GM18868 (cell line): ENCODE measurements around the gene ST8SIA3.
"Not testable (repeated sequence)": the region's sequence is repeated elsewhere in the genome, so short reads cannot be mapped to it uniquely, and the experiment has no call there.

ENCODE experiments used
- ATAC-seq: cut with Tn5 transposase; IDR thresholded peaks from one replicate; pipeline ENCODE4 v1.9.1; 2021; ENCODE audit warnings: mild to moderate bottlenecking, moderate library complexity; ENCODE audit not compliant: unreplicated experiment

The ST8SIA3 gene

GRCh38 chr18:57362714-57363113 lies 10.4 kb downstream of the ST8SIA3 start:
- no peak for ATAC-seq

GRCh38 chr18:57364460-57364859 lies 12.1 kb downstream of the ST8SIA3 start:
- ATAC-seq: no peak

GRCh38 chr18:57366528-57367081 lies 14.2 kb downstream of the ST8SIA3 start:
- ATAC-seq: no peak

DNA sequence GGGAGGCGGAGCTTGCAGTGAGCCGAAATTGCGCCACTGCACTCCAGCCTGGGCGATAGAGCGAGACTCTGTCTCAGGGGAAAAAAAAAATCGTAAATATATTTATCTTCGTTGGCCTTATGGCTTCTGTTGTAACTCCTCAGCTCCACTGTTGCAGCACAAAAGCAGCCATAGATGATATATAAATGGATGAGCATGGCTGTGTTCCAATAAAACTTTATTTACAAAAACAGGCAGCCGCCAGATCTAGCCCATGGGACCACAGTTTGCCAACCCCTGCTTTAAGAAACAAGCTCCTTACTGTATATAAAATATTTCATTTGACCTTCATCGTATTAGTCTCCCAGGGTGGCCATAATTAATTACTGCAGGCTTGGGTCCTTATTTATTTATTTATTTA lies 20.1 kb downstream of the ST8SIA3 start:
- ATAC-seq: no peak

DNA sequence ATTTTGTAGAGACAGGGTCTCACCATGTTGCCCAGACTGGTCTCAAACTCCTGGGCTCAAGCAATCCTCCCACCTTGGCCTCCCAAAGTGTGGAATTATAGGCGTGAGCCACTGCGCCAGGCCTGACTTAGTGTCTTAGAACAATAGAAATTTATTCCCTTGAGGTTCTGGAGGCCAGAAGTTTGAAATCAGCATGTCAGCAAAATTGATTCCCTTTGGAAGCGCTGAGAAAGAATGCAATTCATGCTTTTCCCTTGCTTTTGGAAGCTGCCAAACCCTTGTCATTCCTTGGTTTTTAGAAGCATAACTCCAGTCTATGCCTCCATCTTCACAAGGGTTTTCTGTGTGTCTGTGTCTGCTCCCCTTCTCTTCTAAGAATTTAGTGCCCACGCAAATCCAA lies 20.7 kb downstream of the ST8SIA3 start:
- ATAC-seq: no peak

DNA sequence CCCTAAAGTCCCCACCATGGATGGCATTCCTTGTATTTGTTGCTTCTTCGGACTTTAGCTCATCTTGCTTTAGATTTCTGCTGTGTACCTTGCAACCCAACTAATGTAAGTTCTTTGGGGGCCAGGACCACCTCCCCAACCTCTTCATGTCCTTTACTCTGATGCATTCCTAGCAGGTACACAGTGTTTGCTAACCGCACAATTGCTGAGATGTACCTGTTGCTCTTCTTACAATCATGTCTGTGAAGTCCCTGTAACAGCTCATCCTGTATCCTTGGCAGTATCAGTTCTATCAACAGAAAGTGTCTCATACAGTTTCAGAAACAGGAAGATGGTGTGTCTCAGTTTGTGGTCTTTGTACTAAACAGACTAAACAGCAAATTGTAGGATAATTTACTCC lies 24.1 kb downstream of the ST8SIA3 start:
- no peak for ATAC-seq

DNA sequence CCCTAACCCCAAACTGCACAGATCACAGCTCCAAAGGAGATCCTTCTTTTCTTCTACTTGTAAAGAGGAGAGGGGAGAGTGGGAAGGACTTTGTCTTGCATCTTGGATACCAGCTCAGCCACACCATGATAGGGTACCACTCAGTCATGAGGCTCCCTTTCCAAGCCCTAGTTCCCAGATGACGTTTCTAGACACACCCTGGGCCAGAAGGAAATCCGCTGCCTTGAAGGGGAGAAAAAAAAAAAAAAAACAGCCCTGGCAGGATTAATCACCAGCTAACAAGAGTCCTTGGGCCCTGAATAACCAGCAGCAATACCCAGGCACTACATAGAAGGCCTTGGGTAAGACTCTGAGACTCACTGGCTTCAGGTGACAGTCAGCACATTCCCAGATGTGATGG lies 36.9 kb downstream of the ST8SIA3 start:
- no peak for ATAC-seq

GRCh38 chr18:57390044-57390443 lies 37.7 kb downstream of the ST8SIA3 start:
- ATAC-seq: no peak

GRCh38 chr18:57394749-57395148 lies 42.4 kb downstream of the ST8SIA3 start:
- not testable (repeated sequence) for ATAC-seq

DNA sequence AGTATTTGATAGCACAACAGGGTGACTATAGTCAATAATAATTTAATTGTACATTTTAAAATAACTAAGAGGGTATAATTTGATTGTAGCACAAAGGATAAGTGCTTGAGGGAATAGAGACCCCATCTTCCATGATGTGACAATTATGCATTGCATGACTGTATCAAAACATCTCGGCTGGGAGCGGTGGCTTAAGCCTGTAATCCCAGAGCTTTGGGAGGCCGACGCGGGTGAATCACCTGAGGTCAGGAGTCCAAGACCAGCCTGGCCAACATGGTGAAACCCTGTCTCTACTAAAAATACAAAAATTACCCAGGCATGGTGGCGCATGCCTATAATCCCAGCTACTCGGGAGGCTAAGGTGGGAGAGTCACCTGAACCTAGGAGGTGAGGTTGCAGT lies 44.5 kb downstream of the ST8SIA3 start:
- ATAC-seq: not testable (repeated sequence)

DNA sequence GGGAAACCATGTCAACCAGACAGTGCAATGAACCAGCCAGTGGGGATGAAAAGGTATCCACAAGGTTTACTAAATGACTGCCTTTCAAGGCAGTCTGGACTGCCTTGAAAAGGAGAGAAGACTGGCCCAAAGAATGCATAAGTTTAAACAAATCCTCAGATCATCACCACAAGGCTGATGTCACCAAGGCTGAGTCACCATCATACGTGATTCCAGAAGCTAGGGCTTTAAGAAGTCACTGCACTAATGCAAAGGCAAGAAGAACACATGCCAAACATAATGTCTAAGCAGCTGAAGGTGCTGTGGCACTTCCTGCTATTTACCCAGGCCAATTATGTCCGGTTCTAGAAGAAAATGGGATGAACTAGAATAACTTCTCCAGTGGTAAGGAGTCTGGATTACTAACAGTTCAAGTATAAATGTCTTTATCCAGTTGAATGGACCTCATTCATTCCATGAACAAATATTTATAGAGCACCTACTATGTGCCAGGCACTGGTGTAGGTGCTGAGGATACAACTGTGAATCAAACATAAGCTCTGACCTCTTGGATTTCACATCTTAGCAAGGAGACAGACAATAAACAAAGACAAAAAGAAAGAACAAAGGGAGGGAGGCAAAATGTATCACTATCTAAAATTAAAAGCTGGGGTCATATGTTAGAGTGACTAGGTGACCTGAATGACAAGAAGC lies 45.2 kb downstream of the ST8SIA3 start:
- ATAC-seq: no peak

- ATAC-seq: no peak
Observed at GRCh38 chr18:57404345-57404744, 52.0 kb downstream of the ST8SIA3 start.

- no peak for ATAC-seq
Observed at GRCh38 chr18:57409650-57410049, 57.3 kb downstream of the ST8SIA3 start.

DNA sequence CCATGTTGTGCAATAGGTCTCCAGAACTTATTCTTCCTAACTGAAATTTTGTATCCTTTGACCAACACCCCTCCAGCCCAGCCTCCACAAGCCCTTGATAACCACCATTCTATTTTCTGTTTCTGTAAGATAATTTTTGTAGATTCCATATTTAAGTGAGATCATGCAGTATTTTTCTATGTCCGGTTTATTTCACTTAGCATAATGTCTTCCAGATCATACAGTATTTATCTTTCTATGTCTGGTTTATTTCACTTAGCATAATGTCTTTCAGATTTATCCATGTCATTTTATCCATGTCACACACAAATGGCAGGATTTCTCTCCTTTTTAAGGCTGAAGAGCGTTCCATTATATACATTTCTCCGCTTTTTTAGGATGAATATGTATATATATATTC lies 58.4 kb downstream of the ST8SIA3 start:
- ATAC-seq: no peak

GRCh38 chr18:57416542-57416941 lies 64.2 kb downstream of the ST8SIA3 start:
- no peak for ATAC-seq
